Activated CD4-positive, alpha-beta T cell treated with anti-CD3 and anti-CD28 coated beads, Interleukin-2, amount 50 U/mL, for 48 hours (primary cell): Measurements from ENCODE around the gene DOK6.
A peak's percentile ranks its signal among the peaks of the same experiment; 100 is the strongest.

ENCODE experiments used
- DNase-seq, 2 experiments: peaks; one replicate each; pipeline ENCODE4 v3.0.0-alpha.2; 2020

DOK6 gene

DNA sequence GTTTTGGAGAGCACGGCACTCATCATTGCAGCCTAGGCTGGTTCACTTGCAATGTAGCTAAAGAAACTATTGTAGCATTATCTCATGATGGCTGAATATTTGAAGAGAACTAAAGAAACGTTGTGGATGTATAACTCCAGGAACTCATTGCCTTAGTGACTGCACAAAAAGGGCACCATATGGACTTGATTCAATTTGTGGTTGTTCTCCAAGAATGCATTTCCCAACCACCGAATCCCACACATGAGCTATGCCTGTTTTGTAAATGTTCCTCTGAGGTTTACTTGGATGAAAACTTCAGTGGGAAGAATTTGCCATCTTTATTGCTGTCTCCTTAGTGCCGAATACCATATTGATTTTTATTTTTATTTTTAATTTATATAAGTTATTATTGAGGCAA, 43.5 kb downstream of the DOK6 start:
- DNase-seq, result no peak

DNA sequence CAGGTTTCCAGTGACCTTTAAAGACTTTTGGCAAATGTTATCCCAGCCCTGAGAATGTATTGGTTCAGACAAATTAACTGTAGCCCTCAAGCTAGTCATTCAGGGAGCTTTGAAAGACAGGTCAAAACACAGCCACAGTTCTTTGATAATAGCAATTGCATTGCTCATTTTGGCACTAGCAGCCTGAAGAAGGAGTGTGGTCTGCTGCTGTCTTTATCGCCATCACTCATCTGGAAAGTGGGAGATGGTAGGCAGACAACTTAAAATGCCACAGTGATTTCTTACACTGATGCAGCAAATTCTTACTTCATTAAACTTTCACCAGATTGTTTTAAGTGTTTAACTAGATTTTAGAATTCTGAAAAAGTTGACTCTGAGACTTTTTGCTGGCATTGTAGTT, 47.2 kb downstream of the DOK6 start:
- no peak for DNase-seq

DNA sequence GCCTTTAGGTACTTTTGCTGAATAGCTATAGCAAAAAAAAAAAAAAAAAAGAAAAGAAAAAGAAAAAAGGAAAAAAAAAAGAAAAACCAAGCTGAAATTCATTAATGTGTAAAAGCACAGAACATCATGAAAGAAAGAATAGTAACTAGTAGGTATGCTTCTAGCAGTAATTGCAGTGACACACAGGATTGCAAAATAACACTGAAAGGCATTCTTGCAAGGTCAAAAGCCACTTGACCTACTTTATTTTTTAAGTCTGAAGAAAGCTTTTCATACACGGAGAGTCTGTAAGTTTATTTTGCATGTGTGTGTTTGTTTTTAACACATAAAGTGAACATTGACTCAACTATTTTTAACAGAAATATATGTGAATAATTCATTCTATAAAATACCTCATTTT, 54.4 kb downstream of the DOK6 start:
- DNase-seq, result no peak

DNA sequence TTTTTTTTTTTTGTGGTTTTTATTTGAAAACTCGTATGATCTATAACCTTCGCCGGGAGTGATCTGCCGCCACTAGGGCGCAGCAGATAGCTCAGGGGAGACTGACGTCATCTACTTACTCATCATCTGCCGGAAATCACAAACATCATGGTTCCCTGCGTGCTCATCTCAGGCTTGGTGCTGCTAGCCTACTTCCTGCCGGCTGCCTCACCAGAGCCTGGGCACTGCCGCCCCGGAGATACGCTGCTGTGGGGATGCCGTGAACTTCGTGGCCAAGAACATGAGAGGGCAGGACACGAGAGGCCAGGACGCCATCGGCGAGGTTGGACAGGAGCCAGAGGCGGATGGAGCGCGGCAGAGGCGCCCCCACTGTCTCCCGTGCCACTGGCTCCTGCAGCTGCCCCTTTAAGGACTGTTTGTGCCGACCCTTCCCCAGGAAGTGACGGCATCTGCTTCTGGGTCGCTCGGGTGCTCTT, 68.8 kb downstream of the DOK6 start:
- peak; percentile 55 to 64 for DNase-seq

DNA sequence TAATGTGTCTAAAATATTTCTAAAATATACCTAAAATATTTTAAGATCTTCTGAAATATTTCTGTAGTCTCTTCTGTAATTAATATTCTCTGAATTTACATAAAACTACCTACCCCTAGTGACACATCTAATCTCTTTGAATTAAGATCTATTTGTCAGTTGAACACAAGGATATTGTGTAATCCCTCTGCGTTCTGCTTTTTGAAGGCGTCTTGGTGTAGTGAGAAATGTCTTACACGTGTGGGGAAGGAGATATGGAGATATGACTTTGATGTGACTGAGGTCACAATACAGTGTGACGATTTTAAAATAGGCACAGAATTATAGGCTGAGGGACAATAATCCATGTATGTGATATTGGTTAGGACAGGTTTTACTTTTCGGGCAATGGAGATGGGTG, 79.8 kb downstream of the DOK6 start:
- no peak for DNase-seq

DNA sequence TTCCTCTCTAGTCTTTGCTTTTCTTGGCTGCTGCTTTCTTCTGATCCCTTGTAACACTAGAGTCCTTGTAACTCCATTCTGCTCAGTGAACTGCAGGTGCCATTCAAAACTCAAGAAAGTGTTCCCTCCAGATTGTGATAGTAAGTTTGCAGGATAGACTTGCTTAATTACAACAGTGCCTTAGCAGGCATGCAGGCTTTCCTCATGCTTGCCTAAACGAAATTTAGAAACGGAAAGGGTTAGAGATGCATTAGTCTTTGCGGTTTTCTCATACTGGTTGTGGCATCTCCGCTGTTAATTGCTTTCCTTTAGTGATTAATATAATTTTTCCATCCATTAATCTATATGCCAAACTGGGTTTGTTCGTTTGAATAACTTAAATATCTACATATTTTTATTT, 82.9 kb downstream of the DOK6 start:
- DNase-seq, result no peak

DNA sequence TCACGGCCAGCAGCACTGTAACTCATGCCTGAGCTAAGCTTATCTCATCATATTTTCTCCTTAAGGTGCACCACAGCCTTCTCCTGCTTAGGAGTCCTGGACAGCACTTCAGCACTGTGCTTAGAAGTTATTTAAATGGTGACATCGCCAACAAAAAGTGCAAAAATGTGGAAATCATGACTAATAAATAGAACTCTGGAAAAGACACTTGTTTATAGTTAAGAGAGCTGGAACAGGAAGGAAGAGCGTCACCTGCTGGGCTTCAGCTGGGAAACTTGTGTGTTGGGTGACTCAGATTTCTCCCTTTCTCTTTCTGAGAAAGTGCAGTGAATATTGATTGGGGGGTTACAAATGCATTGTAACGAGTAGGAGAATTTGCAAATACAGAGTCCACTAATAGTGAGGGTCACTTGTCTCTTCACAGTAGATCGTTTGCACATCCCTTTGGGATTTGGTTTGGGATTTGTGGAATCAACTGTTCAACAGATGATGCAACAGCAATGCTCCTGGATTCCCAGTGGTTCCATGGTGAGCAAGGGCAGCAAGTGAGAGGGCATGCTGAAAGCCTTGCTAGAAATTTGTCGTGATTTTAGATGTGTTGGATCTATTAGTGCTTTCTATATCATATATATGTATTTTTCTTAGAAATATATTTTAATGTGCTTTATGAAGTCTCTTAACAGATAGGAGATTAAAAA, 84.2 kb downstream of the DOK6 start:
- DNase-seq, result no peak

DNA sequence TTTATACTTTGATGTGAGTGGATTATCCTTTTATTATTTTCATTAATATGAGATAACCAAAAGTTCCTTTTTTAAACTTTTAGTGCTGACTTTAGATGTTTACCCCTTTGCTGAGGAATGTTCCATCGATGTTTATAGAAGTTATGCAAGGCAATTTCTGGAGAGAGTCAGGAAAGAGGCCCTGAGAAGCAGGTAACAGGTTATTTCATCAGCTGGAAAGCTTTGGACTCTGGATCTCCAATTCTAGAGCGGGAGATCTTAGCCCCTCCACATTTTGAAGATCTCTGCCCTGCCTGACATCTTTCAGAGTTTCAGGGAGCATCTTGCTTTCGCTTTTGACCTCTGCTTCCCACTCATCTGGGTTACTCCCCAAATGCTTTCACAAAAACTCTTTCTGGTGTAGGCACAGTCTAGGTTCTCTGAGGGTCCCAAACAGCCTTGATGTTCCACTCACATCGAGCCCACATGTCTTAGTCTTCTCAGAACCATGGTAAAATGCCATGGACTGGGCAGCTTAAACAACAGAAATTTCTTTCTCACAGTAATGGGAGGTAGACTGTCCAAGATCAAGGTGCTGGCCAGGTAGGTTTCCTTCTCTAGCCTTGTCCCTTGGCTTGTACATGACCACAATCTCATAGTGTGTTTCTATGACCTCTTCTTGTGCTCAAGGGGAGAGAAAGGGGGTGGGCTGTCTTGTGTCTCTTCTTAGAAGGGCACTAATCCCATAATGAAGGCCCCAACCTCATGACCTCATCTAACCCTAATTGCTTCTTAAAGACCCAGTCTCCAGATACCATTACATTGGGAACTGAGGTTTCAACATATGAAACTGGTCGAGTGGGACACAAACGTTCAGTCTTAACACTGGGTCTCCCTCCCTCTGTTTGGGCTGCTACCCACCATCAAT, 87.1 kb downstream of the DOK6 start:
- no peak for DNase-seq

DNA sequence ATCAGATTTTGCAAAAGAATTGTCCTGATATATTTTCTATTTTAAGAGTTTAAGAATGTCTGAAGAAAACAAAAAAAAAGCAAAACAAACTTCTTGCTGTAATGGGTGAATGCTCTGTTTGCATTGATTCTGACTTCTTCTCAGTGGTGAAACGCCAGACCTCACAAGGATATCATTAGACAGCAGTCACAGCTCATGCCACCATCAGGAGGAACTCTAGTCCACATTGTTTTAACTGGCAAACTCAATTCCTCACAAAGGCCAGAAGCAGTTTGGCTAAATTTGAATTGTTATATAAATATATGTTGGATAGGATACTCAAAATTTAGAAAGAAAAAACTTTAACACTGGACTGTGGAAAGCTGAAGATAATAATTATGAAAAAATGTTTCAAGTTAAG, 89.4 kb downstream of the DOK6 start:
- DNase-seq, result no peak

DNA sequence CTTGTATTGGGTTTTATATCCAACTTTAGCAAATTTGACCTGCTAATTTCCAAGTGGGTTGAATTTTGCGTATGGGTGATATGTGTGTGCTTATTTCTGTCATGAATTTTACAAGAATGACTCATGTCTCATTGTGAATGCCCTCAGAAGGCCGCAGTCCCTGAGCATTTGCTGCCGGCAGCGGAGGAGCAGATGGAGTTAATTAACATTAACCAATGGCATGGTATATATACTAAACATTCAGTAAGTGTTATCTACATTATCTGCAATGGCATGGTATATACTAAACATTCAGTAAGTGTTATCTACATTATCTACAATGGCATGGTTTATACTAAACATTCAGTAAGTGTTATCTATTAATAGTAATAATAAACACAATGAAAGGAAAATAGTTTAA, 90.1 kb downstream of the DOK6 start:
- no peak for DNase-seq

DNA sequence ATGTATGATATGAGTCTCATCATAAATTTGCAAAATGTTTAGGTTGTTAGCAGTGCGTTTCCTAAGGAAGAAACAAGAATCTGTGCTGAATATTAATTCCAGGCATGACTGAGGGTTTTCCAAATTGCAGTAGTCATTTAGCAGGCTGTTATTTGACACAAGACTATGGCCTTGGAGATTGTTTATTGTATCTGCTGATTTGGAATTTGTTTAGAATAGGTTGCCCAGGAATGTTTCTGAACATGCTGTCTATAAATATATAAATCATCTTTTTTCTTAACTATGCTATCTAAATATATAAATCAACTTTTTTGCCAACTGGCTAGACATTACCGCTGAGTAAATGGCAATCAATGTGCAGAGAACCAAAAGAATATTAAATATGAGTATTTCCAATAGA, 90.9 kb downstream of the DOK6 start:
- no peak for DNase-seq

DNA sequence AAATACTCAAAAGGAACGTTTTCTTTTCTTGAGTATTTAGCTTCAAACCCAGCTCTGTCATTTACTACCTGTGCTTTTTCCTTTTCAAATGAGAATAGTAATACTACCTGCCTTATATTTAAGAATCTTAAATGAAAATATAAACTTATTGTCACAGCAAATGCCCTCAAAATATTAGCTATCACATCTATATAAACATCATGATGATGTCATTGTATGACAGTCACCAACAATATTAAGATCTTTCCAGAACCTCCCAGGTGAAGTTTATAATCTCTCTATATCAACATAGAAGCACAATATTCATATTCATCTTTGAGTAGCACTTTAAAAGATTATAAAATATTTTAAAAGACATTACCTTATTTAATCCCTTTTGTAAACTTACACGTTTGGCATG, 92.2 kb downstream of the DOK6 start:
- DNase-seq, result no peak

DNA sequence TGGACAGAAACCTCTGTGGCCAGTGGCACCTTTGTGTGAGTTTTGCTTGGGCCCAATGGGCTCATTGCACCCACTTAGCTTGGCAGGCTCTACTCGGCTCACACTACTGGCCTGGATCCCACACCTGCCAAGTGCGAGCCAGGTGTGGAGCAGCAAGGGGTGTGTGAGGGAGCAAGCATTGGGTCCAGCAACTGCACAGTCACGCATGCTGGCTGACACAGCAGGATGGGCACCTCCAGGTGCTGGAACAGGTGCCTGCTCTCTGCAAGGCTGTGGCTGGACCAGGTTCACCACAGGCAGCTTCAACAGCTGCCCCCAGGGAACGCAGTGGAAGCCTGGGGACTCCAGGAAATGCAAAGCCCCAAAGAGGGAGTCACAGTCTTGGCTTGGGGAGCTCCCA, 94.2 kb downstream of the DOK6 start:
- no peak for DNase-seq

DNA sequence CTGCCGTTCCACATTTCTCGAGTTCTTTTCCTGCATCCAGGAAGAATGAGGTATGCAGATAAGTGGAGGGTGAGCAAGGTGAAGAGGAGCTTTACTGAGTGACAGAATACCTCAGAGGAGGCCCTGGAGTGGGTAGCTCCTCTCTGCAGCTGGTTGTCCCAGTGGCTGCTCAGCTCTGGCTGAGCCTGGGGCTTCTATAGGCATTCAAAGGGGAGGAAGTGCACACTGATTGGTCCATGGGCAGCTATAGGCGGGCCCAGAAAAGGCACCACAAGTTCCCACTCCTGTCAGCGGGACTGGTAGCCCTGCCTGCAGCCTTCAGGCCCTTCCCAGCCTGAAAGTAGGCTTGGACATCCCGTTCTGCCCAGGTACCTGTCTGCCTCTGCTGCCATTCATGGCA, 94.7 kb downstream of the DOK6 start:
- no peak for DNase-seq

DNA sequence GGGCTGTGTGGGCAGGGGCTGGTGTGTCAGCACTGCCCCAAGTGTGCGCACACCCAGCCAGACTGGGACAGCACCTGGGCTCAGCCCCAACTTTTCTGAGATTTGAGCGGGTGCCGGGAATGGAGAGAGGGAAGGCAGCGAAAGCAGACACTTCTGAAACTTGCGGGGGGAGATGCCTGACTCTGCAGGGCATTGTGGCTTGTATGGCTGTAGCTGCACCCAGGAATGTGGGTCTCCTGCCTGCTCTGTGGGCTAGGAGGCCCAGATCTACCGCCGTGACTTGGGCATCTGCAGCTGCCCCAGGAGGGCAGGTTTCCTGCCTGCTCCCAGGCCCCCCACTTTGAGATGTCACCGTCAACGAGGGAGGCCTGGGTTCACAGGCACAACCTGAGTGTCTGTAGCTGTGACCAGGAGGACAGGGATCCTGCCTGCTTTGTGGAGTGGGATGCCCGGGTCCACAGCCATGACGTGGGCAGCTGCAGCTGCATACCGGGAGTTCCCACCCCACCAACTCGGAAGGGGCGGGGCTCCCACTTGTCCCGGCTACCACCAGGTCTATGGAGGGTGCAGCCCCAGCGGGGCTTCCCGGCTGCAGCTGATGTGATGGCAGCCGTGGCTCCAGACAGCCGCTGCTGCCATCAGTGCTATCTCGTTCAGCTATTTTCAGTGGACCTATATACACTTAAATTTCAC, 95.3 kb downstream of the DOK6 start:
- no peak for DNase-seq

DNA sequence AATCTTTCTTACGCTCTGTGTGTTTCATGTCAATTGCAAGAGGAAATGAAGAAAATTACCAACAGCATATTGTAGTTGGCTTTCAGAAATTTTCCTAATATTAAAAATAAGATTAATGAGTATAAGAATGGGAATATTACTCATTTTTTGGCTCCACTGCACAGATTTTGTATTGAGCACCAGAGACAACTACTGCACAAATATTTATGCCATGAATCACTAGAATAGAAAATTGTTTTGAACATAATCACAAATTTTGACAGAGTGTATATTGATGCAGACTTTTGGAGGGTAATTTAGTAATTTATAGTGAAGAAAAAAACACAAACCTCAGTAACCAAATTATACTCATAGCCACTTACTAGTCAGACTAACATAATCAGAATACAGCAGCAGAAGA, 118.3 kb downstream of the DOK6 start:
- DNase-seq, result no peak

DNA sequence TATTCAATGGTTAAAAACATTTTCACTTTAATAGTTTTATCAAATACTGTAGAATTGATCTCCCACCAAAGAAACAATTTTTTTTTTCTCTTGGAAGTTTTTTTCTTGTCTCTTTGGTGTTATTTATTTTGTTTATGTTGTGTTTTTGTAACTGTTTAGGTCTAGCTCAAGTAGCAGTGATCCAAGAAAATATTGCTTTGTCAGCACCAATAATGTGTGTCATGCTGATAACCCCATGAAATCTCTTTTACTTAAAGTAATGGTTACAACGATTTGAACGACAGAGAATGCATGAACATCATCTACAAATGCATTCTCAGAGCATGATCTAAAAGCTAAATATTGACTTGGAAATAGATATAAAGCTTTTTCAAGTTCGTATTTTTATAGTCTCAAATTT, 122.9 kb downstream of the DOK6 start:
- no peak for DNase-seq

DNA sequence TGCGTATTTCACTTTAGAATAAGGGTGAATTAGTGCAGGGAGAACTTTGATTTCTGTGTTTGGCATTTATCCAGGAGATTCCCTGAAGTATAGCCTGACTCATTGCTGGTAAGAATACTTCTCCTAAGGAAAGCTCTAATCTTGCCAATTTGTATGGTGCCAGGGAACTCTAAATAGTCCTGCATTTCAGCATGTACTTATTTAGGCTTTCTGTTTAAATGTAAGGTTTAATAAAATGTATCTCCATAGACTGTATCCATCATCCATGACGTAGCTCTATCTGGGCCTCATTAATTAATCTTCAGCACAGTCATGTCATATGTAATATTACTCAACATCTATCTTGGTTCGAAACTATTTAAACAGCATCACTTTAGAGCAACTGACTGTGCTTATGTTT, 127.7 kb downstream of the DOK6 start:
- DNase-seq, result no peak

DNA sequence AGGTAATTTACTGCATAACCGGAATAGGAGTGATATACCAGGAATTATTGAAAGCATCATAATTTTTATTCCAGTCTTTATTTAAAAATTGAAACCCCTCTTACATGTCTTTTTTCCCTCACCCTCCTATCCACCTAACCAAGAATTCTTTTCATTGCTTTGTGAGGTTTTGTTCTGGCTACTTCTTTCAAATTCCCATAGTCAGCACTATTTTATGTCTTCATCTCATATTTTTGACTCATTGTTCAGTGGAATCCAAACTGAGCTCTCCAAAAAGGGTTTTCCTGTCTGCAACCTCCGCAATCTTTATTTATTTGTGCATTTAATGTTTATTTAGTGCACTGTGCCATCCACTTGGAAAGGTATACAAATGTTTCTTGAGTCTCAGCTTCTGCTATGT, 128.5 kb downstream of the DOK6 start:
- DNase-seq, result no peak

DNA sequence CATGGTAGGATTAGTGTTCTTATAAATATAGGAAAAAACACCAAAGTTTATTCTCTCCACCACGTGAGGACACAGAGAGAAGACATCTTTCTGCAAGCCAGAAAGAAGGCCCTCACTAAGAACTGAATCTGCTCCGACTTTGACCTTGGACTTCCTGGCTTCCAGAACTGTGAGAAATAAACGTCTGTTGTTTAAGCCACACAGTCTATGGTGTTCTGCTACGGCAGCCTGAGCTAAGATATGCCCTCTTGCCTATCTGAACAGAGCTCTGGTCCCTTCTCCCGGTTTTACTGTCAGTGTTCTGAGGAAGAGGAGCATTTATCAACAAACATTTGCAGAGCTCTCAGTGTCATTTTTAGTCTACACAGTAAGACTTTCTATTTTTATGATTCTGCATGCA, 131.3 kb downstream of the DOK6 start:
- DNase-seq, result no peak

DNA sequence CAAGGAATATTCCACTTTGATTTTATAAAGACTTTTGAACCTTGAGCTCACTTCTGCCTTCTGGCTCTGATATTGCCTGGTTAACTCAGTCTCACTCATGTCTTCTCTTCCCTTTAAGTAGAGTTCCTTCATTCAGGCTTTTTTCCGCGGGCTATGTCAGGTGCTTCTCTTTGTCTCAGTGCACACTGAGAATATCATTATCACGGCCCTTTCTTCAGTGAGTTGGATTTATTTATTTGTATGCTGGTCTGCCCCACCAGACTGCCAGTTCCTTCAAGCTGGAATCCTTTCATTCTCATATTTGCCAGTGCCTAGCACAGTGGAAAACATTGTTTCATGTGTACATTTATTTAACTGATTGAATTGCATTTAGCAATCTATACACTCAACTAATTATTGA, 136.5 kb downstream of the DOK6 start:
- DNase-seq, result no peak

DNA sequence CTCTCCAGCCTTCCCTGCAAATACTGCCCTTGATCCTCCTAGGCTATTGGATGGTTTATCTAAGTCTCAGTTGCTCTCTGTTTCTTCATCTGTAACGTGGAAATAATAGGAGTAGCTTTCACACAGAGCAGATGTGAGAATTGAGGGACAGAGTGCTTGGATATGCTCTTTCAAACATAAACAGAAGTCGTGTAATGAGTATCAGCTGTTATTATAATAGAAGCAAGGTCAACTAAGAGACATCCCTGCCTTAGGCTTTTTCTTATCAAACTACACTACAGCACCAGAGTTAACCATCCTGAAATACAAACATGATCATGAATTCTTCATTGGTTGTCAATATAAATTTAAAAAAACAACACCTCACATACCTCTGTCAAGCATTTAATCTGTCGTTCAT, 138.2 kb downstream of the DOK6 start:
- no peak for DNase-seq

DNA sequence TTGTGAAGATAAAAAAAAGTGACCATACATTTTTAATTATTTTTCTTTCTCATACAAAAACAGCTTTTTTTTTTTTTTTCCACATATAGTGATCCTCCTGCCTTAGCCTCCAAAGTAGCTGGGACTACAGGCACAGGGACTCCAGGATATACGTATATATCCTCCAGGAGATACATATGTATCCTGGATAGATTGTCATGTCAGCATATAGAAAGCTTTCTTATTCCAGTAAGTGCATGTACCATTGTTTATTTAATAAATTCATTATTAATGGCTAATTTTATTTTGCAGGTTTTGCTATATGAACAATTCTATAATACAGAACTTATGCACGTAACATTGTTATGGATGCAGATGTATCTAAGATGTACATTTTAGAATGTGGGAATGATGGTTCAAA, 138.7 kb downstream of the DOK6 start:
- no peak for DNase-seq

DNA sequence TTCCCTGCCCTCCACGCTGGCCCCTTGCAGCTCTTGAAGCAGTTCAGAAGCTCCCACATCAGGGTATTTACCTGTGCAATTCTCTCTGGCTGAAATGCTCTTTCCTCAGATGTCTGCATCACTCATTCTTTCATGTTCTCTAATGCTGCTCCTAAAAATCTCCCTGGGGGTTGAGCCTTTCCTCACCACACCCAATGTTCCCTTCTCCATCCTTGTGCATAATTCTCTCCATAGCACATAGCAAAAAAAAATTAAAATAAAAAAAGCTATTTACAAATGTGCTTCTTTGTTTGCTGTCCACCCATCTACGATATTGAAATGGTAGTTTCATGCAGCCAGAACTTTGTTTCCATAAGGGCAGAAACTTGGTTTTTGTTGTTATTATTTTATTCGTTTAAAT, 155.5 kb downstream of the DOK6 start:
- DNase-seq, result no peak
